ENCODE measurements around the gene CDH5.
"Not testable (repeated sequence)": the region's sequence is repeated elsewhere in the genome, so short reads cannot be mapped to it uniquely, and the experiment has no call there.

The CDH5 gene, protein sequence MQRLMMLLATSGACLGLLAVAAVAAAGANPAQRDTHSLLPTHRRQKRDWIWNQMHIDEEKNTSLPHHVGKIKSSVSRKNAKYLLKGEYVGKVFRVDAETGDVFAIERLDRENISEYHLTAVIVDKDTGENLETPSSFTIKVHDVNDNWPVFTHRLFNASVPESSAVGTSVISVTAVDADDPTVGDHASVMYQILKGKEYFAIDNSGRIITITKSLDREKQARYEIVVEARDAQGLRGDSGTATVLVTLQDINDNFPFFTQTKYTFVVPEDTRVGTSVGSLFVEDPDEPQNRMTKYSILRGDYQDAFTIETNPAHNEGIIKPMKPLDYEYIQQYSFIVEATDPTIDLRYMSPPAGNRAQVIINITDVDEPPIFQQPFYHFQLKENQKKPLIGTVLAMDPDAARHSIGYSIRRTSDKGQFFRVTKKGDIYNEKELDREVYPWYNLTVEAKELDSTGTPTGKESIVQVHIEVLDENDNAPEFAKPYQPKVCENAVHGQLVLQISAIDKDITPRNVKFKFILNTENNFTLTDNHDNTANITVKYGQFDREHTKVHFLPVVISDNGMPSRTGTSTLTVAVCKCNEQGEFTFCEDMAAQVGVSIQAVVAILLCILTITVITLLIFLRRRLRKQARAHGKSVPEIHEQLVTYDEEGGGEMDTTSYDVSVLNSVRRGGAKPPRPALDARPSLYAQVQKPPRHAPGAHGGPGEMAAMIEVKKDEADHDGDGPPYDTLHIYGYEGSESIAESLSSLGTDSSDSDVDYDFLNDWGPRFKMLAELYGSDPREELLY

DNA sequence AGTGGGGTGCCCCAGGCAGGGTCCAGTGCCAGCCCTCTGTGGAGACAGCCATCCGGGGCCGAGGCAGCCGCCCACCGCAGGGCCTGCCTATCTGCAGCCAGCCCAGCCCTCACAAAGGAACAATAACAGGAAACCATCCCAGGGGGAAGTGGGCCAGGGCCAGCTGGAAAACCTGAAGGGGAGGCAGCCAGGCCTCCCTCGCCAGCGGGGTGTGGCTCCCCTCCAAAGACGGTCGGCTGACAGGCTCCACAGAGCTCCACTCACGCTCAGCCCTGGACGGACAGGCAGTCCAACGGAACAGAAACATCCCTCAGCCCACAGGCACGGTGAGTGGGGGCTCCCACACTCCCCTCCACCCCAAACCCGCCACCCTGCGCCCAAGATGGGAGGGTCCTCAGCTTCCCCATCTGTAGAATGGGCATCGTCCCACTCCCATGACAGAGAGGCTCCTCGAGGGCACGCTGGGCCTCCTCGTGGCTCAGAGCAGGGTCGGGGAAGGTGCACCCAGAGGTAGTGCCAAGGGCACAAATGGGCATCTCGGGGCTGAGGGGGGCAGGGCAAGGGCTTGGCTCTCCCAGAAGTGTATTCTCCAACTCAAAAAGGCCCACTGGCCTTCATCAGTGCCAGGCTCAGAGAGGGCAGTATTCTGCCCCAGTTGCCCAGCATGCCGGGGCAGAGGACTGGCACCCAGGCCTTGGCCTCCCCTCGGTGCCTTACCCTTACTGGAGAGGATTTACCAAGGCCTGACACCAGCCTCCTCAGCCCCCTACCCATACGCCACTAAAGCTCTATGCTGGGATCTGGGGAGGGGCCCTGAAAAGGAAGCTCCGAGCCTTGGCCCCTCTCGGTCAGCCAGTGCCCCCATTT, at the start of gene CDH5:
TSS of gene CDH5 (plus strand) at position 259 of the 867 bp plus-strand sequence. CDS start 12,647 bp downstream, outside the sequence.
- DNase-seq, result no peak

DNA sequence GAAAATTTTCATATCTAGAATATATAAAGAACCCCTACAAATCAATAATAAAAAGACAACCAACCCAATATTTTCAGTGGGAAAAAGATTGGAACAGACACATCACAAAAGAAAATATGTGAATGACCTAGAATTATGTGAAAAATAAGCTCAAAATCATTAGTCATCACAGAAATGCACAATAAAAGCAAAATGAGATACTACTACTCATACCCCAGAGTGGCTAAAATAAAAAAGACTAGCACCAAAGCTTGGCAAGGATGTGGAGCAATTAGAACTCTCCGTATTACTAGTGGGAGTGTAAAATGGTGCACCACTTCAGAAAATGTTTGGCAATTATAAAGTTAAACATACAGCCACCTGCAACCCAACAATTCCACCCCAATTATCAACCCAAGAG, 48.0 kb upstream of the CDH5 start:
- DNase-seq, result no peak

DNA sequence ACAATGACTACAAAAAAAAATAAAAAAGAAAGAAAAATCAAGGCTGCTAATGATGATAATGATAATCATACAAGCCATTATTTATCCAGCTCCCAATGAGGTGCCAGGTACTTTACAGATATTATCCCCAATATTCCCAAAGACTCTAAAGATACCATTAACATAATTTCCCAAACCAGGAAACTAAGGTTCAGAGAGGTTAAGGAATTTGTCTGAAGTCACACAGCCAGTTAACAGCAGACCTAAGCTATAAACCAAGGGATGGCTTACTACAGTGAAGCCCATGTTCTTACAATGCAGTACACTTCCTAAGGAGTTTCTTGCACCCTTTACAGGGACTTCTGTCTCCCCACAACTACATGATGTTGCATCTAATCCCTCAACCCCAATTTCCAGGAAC, 45.7 kb upstream of the CDH5 start:
- DNase-seq, result no peak

DNA sequence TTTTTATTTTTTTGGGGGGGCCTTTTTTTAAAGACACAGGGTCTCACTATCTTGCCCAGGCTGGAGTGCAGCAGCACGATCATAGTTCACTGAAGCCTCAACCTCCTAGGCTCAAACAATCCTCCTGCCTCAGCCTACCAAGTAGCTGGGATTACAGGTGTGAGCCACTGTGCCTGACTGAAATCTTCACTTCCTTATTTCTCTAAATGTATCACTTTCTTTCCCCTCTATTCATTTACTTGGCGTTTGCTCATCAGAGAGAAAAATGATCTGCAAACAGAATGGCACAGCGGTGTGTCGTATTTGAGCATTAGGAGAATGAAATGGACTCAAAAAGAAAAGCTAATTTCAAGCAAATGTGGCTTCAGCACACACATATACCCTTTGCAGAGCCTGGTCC, 44.3 kb upstream of the CDH5 start:
- no peak for DNase-seq

DNA sequence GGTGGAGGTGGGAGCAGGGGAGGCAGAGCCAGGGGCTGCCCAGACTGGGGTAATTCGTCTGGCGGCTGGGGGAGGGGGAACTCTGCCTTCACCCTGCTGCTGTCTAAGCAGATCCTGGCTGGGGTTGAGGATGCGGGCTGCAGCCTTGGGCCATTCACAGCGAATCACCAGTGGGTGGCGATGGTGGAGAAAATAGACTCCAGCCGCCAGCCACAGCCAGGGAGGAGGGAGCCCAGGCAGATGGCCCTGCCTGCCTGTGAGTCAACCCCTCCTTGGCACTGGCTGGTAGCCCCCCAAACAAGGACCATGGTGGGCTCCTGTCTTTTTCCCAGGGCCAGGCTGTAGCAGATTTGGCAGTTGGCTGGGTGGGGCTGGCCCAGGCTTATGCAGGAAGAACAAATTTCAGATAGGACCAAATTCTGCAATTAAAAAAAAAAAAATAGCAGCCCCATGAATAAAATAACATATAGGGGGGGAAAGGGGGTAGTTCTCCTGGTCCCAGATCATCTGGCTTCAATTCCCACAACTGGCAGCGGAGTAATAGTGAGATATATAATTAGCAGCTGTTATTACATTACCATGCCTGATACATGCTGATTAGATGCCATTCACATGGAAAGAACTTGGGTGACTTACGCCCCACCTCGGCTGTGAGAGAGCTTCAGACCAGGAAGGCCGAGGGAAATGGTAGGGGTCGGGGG, 41.5 kb upstream of the CDH5 start:
- no peak for DNase-seq

DNA sequence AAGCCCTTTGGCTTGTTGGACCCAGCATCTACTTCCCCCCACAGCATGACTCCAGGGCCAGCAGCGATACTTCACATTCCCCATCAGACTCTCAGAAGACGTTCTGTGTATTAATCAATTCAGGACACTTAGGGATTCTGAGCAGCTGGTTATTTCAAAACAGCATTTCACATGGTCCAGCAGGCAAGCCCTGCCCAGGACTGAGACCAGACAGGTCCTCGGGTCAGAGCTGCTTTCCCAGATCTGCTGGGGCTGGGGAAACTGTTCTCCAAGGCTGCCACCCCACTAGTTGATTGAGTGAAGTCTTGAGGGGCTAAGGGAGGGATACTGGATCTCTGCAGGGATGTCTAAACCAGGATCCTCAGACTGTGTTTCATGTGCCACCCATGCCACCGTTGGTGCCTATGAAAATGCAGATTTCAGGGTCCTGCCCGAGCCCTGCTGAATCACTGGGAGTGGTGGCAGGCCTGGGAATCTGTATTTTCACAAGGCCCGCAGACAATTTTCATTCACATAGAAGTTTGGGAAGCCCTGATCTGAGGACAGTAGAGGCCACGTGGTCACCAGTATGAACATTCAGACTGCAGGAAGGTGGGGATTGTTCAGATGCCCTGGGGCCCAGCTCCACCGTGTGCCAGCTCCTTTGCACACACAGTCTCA, 40.6 kb upstream of the CDH5 start:
- DNase-seq, result no peak

DNA sequence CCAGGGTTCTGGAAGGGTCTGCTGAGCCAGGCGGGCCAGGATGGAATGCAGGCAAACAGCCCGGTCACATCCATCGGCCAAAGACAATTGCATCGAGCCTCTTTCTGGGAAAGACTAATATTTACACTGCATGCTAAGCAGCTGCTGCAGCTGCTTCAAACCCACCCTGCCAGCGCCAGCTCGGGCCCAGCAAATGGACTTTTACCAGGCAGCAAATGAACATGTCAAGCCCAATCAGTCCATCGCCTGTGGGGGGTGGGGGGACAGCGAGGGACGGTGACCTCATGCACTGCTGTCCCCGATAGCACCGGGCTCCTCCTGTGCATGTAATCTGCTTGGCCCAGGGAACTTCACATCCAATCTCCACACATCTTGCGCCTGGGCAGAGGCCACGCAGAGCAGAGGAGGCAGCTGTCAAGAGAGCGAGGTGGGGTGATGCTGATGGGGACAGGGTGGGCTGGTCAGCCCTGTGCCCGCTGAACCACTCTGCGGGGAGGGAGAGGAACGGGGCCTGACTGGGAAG, 39.4 kb upstream of the CDH5 start:
- DNase-seq, result no peak

DNA sequence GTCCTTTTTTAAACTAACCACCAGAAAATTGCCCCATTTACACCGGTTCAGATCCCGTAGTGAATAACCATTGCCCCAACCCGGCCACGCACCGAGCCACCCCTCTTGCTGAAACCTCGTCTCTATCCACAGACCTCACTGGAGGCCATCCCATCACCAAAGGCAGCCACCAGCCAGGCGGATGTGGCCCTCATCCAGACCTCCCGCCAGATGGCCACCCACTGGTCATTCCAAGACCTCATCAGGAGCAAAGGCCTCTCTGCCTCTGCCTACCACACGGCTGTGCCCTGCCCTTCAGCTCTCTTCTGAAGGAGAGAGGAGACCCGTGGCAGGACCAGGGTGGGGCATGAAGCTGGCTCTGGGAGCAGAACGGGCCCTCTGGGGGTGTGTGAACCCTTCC, 38.2 kb upstream of the CDH5 start:
- DNase-seq, result no peak

DNA sequence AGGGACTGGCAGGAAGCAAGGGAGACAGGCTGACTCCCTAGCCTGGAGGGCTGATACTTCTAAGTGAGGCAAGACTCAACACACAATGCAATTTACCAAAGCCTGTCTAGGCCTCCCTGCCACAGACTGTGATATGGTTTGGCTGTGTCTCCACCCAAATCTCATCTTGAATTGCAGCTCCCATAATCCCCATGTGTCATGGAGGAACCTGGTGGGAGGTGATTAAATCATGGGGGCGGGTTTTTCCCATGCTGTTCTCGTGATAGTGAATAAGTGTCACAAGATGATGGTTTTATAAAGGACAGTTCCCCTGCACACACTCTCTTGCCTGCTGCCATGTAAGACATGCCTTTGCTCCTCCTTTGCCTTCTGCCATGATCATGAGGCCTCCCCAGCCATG, 35.0 kb upstream of the CDH5 start:
- DNase-seq, result not testable (repeated sequence)

DNA sequence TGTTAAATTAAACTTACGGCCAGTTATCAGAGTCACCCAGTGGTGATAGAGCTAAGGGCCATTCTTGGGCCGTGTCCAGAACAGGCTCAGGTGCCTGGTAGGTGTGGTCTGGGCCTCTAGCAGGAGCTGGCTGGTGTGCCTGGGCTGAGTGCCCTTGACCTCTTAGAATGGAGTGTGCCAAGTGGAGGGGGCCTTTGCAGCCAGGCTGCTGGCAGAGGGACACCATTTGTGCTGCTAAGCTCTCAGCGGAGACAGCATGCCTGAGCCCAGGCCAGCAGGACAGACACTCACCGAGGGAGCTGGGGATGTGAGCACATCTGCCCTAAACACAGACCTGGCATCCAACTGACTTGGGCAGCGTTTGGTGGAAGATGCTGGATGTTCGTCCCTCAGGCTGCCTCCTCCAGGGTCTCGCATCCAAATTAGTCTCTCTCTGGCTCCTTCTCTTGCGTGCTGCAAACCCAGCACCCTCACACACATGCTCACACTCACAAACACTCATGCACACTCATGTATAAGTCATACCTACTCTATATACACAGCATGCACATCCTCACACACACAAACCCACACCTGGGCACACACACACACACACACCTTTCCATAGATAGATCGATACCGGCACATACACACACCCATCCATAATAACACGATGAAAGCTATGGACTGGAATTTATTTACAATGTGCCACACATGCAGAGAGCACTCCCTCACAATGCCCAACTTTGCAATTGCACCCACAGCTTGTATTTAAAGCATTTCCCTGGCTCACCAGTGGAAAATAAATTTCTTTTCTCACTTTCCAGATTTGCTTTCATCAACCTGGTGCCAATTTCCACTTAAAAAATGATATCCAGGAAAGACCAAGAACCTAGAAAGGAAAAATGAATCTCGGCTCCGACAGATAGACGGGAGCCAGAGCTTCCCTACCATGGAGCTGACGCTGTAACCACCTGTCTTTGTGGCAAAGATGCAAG, 33.6 kb upstream of the CDH5 start:
- no peak for DNase-seq

DNA sequence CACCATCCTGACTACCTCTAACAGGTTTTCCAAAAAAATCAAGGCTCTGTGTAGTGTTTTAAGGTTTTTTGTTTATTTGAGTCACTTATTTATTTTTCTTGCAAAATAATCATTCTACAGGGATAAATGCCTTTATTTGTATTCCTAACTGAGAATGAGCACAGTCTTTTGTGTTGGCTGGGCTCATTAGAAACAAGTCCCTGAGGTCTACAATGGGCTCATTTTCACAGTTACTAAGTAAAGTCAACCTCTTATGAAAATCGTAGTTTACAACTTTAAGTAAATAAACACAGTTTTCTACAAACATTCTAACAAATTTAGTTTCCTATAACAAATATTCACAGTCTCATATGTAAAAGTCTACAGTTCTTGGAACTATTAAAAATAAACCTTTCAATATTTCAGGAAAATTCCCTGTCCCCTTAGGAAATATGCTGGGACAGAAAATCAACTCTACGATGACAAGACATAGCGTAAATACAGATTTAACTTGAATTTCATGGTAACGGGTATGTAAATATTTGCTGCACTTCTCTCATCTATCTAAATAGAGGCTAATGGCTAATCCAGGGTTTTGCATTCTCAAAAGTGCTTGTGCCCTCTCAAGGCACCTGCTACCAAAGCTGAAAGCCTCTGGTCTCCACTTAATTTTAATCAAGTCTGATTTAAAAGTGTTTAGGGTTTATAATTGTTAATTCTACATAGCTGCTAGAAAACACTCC, 31.5 kb upstream of the CDH5 start:
- no peak for DNase-seq

DNA sequence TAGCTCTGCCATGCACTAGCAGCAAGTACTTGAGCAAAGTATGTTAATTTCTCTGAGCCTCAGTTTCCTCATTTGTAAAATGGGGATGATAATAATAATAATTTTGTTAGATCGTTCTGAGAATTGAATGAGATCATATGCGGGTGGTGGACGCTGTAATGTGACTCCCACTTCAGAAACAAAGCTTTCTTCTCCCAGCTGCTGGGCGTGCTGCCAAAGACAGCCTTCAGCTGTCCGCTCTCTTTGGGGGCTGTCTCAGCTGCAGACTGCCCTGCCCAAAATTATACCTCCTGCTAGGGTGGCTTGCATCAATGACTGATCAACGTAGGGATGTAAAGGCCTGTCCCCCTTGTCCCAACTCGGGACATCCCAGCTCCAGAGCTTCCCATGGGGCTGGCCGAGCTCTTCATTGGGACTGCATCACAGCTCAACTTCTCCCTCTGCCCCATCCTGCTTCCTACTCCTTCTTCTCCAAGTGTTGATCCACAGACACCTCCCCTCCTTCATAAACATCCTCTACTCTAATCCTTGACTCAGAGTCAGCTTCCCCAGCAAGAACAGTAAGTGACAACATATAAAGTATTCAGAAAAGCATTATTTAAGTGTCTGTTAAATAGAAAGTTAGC, 30.7 kb upstream of the CDH5 start:
- DNase-seq, result no peak

DNA sequence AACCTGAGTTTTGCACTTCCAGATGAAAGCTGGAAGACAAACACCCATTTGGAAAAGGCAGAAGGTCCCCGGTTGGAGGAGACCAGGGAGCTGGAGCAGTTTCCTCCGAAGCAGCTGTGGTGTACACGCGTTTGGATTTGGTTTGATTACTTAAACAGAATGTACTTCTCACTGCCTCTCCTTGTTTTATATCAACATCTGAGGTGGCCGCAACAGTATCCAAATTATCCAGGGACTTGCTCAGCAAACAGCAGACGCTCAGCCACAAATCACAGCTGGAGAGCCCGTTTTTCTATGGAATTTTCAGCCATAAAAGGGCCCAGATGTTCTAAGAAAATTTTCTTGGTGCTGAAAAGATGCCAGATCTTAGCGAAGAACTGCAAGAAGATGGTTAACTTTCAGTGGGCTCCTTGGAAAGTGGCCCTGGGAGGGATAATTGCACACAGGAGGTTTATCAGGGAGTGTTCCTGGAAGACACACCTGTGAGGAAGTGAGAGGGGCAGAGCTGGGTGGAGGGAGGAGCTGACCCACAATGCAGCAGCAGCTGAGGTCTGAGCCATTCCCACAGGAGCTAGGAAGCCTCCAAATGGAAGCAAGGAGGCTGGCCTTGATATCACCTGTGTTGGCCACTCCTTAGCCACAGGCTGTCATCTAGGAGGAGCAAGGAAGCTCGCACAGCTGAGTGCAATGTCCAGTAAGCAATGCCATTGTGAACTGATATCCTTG, 28.9 kb upstream of the CDH5 start:
- no peak for DNase-seq

DNA sequence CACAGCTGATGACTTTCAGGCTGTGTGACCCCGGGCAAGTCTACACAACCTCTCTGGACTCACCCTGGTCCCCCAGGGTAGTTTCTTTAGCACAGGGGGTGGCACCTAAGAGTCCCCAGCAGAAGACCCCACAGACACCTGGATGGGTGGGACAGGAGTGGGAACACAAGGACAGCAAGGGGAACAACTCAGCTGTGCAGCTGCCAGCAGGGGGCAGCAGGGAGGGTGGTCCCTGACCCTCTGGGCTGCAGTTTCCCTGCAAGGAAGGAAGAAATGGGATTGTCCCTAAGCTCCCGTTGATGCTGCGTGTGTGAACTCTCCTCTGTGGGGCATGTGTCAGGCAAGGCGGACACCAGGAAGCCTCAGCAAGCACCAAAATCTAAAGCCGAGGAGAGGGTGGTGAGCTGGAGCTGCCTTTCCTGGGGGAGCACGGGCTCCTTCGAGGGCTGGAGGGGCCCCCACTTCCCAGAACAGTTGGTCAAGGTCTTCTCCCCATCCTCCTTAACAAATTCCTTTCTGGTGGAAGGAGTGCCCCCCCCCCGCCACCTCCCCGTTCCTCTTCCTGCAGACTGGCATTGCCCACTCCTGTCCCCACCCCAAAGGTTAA, 24.1 kb upstream of the CDH5 start:
- DNase-seq, result no peak

DNA sequence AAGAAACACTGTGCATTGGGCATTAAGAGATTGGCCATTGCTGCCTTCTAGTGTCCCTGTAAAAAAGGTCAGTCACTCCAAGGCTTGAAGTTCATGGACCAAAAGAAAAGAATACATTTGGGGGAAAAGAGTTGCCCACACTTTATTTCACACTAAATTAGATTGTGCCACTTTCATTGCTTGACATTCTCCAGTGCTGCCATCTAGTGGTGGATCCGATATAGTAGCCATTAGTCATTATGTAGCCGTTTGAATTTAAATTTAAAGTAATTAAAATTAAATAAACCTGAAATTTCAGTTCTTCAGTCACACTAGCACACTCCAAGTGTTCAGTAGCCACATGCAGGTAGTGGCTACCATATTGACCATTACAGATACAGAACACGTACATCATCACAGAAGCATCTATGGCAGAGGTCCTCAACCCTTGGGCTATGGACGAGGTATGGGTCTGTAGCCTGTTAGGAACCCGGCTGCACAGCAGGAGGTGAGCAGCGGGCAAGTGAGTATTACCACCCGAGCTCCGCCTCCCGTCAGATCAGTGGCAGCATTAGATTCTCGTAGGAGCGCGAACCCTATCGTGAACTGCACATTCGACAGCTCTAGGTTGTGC, 21.9 kb upstream of the CDH5 start:
- DNase-seq, result no peak

DNA sequence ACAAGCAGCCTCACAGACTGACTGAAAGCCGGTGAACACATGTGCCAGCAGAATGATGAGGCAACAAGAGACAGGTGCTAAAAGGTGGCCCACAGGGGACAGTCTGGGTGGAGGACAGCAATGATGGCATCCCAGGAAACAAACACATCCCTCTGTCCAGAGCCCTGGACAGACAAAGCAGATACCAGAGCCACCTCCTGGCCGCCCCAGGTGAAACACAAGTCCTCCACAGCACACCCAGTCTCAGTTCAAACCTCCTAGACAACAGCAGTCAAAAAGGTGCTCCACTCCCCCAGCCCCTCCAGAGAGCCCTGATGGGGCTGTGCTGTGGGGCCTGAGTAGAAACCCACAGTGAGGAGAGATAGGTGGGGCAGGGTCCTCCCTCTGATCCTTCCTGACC, 20.3 kb upstream of the CDH5 start:
- DNase-seq, result no peak

DNA sequence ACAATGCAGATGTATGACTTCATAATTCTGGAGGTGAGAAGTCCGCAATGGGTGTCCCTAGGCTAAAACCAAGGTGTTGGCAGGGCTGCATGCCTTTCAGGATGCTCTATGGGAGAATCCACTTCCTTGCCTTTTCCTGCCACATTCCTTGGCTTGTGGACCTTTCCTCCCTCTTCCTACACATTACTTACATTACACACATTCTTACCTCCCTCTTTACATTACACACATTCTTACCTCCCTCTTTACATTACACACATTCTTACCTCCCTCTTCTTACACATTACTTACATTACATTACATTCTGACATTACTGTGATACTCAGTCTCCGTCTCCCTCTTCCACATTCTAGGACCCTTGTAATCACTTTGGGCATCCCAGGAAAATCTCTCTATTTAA, 14.2 kb upstream of the CDH5 start:
- no peak for DNase-seq

DNA sequence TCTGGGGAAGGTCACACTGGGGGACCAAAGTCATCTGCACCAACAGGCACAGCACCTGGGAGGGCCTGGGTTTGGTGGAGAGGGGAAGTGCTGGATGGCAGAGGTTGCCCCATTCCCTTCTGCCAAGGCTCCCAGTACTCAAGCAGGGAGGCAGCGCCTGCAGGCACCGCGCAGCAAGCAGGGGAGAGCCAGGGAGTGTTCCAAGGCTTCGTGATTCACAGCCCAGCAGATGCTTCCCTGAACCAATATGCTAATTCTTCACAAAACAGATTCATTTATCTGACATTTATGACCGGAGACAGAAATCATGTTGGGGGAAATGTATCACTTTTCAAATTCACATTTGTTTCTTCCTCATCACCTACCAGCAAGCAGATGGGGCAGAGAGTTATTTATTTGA, 13.4 kb upstream of the CDH5 start:
- no peak for DNase-seq

Measured in NCI-H1417 treated with DMSO at 0.1 percent for 48 hours (cell line).